Measurements from ENCODE around the gene IGF2BP2. TPM values are rescaled to one million over a fixed set of nuclear protein-coding genes. Genes with fewer than 3 reads are reported as not detected.
A peak's percentile ranks its signal among the peaks of the same experiment; 100 is the strongest.

The IGF2BP2 gene
- total and polyA plus RNA-seq, 9 of the 15 experiments (the other 6 are each of a cell fraction or from before 2014, with no cell fraction given) = 3.2 to 59.6 (median 30.5) TPM

- TF ChIP-seq ZNF277 (CRISPR knock-in tag; IDR thresholded peaks at IDR 0.05; ENCODE audit: borderline replicate concordance) = no peak
- TF ChIP-seq ETV6 (IDR thresholded peaks at IDR 0.05; ENCODE audit: borderline replicate concordance in 1 of 2, low read depth in 2 of 2, low read length in 1 of 2) = no peak
- no peak for TF ChIP-seq ETV6 (CRISPR knock-in tag; IDR thresholded peaks at IDR 0.05; ENCODE audit: borderline replicate concordance)
- TF ChIP-seq PRMT5 (CRISPR knock-in tag; IDR thresholded peaks at IDR 0.05) = no peak
- TF ChIP-seq MLLT1 (IDR thresholded peaks at IDR 0.05) = peak in 1 of 2 experiments; percentile 55; a peak in 1 of 4 replicates
- TF ChIP-seq CBX5 (IDR thresholded peaks at IDR 0.05; ENCODE audit: borderline replicate concordance, low read depth) = no peak
- TF ChIP-seq CGGBP1 (CRISPR knock-in tag; IDR thresholded peaks at IDR 0.05) = no peak
- TF ChIP-seq ZNF143 (CRISPR knock-in tag; IDR thresholded peaks at IDR 0.05) = no peak
- TF ChIP-seq MCM5 (IDR thresholded peaks at IDR 0.05; ENCODE audit: low read depth) = no peak
- no peak for TF ChIP-seq ZNF76 (CRISPR knock-in tag; IDR thresholded peaks at IDR 0.05; ENCODE audit: borderline replicate concordance)
- TF ChIP-seq POLR2H (tag; IDR thresholded peaks at IDR 0.05; ENCODE audit: low read depth) = no peak
- no peak for TF ChIP-seq MYBL2 (IDR thresholded peaks at IDR 0.05; ENCODE audit: low read depth)
- TF ChIP-seq MYBL2 (CRISPR knock-in tag; IDR thresholded peaks at IDR 0.05; ENCODE audit: borderline replicate concordance) = no peak
- no peak for TF ChIP-seq IFI16 (CRISPR knock-in tag; IDR thresholded peaks at IDR 0.05)
- TF ChIP-seq PBX2 (CRISPR knock-in tag; IDR thresholded peaks at IDR 0.05; ENCODE audit: low read depth) = no peak
- TF ChIP-seq PBX2 (tag; conservative IDR thresholded peaks at IDR 0.05; ENCODE audit: low read depth) = no peak
- TF ChIP-seq SRSF9 (IDR thresholded peaks at IDR 0.05; ENCODE audit: borderline replicate concordance, low read depth, low read length) = no peak
- TF ChIP-seq MAFF (IDR thresholded peaks at IDR 0.05; ENCODE audit: low read length) = peak; percentile 56; the same call in 1 of the 2 replicates
- TF ChIP-seq PCBP1 (IDR thresholded peaks at IDR 0.05; ENCODE audit: low read depth, low read length, poor library complexity, severe bottlenecking) = no peak
- TF ChIP-seq NR2C1 (IDR thresholded peaks at IDR 0.05) = no peak
- TF ChIP-seq NR2C1 (tag; IDR thresholded peaks at IDR 0.05) = no peak
- TF ChIP-seq CREBBP (IDR thresholded peaks at IDR 0.05; ENCODE audit: low read depth, low read length) = no peak
- TF ChIP-seq ZNF316 (IDR thresholded peaks at IDR 0.05) = peak; percentile 93
- TF ChIP-seq RAD21 (CRISPR knock-in tag; conservative IDR thresholded peaks at IDR 0.05 in 1 of 2, IDR thresholded peaks at IDR 0.05 in 1 of 2) = no peak
These were observed 2.4 kb downstream of the IGF2BP2 start (continued) for GRCh38 chr3:185822221-185823000.
